NB4 (cell line): ENCODE measurements around the gene ATG101.

ENCODE experiments used
- DNase-seq: peaks from one replicate; pipeline ENCODE4 v3.0.0; 2010; ENCODE audit warnings: low read depth
- H3K4me3 ChIP-seq: one replicate; pipeline ENCODE4 v1.5.1; 2011; ENCODE audit warnings: mild to moderate bottlenecking, low read depth, low read length, moderate library complexity
- CTCF ChIP-seq: IDR thresholded peaks from one replicate; pipeline ENCODE4 v1.5.1; 2012; ENCODE audit warnings: low read depth, low read length
- MAX ChIP-seq: IDR thresholded peaks from 2 replicates; pipeline ENCODE4 v1.6.1; 2011; ENCODE audit warnings: low read depth, low read length
- MYC ChIP-seq: IDR thresholded peaks from 2 replicates; pipeline ENCODE4 v1.6.1; 2011; ENCODE audit warnings: low read depth, low read length
- POLR2A ChIP-seq: IDR thresholded peaks from 2 replicates; pipeline ENCODE4 v1.6.1; 2011; ENCODE audit warnings: mild to moderate bottlenecking; ENCODE audit not compliant: insufficient read length; ENCODE audit errors: extremely low read depth

Gene ATG101

GRCh38 chr12:52069327-52070184 lies at the start of gene ATG101:
Gene ATG101 (plus strand): TSS chr12:52069978. CDS start chr12:52073651, 3,673 bp downstream.
- peak; percentile 97 for DNase-seq
- TF ChIP-seq CTCF (peak; percentile 93), POLR2A (peak; percentile 56), MYC (no peak; the same call in none of the 2 replicates), MAX (peak; percentile 39; the same call in 1 of the 2 replicates)
- peak within 1 kb of the TSS; percentile 98 for H3K4me3 ChIP-seq

GRCh38 chr12:52020539-52021336 lies 49.0 kb upstream of the ATG101 start:
- TF ChIP-seq MYC = peak; percentile 60
- peak; percentile 93 for TF ChIP-seq CTCF
- peak; percentile 65; the same call in 1 of the 2 replicates for TF ChIP-seq MAX
- TF ChIP-seq POLR2A = no peak
- H3K4me3 ChIP-seq = no peak overlapping the region
- DNase-seq = peak; percentile 87

- no peak overlapping the region for H3K4me3 ChIP-seq
- no peak for TF ChIP-seq CTCF
- TF ChIP-seq MYC = no peak
- TF ChIP-seq POLR2A = no peak
- TF ChIP-seq MAX = no peak
- no peak for DNase-seq
Observed at GRCh38 chr12:52022841-52023181, 47.0 kb upstream of the ATG101 start.

- peak; percentile 86 for DNase-seq
- no peak overlapping the region for H3K4me3 ChIP-seq
- TF ChIP-seq MAX (0 out of 2 replicates have a peak, but pooled peaks have one; percentile 15), MYC (no peak), POLR2A (no peak), CTCF (peak; percentile 82)
Observed at GRCh38 chr12:52023182-52023975, 46.4 kb upstream of the ATG101 start.
